Measurements from ENCODE around the gene USP6NL.

Gene USP6NL

GRCh38 chr10:11570751-11571150 lies 40.7 kb downstream of the USP6NL start:
- H3K4me3 ChIP-seq (ENCODE audit: control insufficient read depth, low read depth, low read length): no peak overlapping the region
- TF ChIP-seq, protein P1, sequence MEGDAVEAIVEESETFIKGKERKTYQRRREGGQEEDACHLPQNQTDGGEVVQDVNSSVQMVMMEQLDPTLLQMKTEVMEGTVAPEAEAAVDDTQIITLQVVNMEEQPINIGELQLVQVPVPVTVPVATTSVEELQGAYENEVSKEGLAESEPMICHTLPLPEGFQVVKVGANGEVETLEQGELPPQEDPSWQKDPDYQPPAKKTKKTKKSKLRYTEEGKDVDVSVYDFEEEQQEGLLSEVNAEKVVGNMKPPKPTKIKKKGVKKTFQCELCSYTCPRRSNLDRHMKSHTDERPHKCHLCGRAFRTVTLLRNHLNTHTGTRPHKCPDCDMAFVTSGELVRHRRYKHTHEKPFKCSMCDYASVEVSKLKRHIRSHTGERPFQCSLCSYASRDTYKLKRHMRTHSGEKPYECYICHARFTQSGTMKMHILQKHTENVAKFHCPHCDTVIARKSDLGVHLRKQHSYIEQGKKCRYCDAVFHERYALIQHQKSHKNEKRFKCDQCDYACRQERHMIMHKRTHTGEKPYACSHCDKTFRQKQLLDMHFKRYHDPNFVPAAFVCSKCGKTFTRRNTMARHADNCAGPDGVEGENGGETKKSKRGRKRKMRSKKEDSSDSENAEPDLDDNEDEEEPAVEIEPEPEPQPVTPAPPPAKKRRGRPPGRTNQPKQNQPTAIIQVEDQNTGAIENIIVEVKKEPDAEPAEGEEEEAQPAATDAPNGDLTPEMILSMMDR (conservative IDR thresholded peaks at IDR 0.05; ENCODE audit: control insufficient read depth, insufficient read depth, low read depth, low read length): no peak
- DNase-seq (ENCODE audit: low read depth): no peak

- TF ChIP-seq, protein P1 (conservative IDR thresholded peaks at IDR 0.05; ENCODE audit: control insufficient read depth, insufficient read depth, low read depth, low read length): no peak
- DNase-seq (ENCODE audit: low read depth): no peak
- H3K4me3 ChIP-seq (ENCODE audit: control insufficient read depth, low read depth, low read length): no peak overlapping the region
These were observed 42.0 kb downstream of the USP6NL start for GRCh38 chr10:11569471-11569870.

DNA sequence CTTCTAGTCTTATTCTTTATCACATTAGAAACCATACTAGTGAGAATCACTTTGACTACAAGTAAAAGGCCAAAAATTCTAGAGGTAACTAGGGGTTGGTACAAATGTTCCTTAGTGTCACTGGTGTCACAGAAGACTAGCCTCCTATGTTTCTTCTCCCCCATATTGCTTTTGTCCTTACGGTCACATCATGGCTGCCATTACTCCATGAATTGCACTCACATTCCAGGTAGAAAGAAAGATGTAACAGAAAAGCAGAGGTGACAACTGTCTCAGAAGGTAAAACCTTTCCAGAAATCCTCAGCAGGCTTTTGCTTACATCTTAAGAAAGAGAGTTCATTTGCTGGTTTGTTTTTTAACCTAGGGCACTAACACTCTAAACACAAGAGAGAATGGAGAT lies 42.9 kb downstream of the USP6NL start:
- H3K4me3 ChIP-seq (ENCODE audit: control insufficient read depth, low read depth, low read length): no peak overlapping the region
- TF ChIP-seq, protein P1 (conservative IDR thresholded peaks at IDR 0.05; ENCODE audit: control insufficient read depth, insufficient read depth, low read depth, low read length): no peak
- no peak for DNase-seq (ENCODE audit: low read depth)

GRCh38 chr10:11564741-11565140 lies 46.7 kb downstream of the USP6NL start:
- no peak overlapping the region for H3K4me3 ChIP-seq (ENCODE audit: control insufficient read depth, low read depth, low read length)
- TF ChIP-seq, protein P1 (conservative IDR thresholded peaks at IDR 0.05; ENCODE audit: control insufficient read depth, insufficient read depth, low read depth, low read length): no peak
- DNase-seq (ENCODE audit: low read depth): no peak

DNA sequence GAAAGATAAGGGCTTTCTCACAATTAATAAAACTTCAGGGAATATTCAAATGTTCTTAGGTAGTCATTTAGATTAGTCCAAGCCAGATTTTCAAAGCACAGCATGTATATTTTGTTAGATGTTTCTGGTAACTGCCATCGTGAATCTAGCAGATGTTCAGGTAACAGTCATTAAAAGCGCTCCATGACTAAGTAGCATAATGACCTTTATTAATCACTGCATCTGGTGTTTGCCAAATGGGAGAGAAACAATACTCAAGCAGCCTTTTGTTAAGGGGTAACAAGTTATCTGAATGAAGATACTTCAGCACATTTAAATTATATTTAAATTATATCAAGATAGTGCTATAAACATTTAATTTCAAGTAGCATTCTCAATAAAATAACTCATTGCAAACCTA lies 47.5 kb downstream of the USP6NL start:
- TF ChIP-seq, protein P1 (conservative IDR thresholded peaks at IDR 0.05; ENCODE audit: control insufficient read depth, insufficient read depth, low read depth, low read length): no peak
- no peak overlapping the region for H3K4me3 ChIP-seq (ENCODE audit: control insufficient read depth, low read depth, low read length)
- peak; percentile 30 for DNase-seq (ENCODE audit: low read depth)

- H3K4me3 ChIP-seq (ENCODE audit: control insufficient read depth, low read depth, low read length): no peak overlapping the region
- TF ChIP-seq, protein P1 (conservative IDR thresholded peaks at IDR 0.05; ENCODE audit: control insufficient read depth, insufficient read depth, low read depth, low read length): no peak
- DNase-seq (ENCODE audit: low read depth): no peak
These were observed 48.6 kb downstream of the USP6NL start for GRCh38 chr10:11562888-11563287.

DNA sequence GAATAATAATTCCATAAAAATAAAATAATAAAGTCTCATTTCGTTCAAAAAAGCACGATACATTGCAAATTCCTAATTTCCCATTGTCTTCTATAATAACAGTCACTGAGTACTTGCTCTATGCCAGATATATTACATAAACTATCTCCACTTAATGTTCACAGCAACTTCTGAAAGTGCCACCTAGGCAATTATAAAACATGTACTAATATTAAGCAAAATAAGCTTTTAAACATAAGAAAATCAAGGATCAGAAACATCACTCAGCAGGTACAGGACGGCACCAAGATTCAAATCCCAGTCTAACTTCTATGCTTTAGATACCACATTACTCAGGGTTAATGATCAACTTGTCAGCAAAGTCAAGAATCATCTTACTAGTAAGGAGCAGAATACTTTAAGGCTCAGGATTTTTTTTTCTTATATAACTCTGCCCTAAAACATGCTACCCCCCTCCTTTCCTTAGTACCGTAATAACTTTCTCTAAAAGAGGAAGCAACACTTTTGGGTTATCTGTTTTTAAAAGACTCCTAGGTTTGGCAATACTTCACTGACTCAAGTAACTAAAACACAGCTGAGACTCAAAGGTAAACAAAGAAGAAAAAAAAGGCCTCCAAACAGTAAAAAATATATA lies 51.3 kb downstream of the USP6NL start:
- no peak overlapping the region for H3K4me3 ChIP-seq (ENCODE audit: control insufficient read depth, low read depth, low read length)
- no peak for DNase-seq (ENCODE audit: low read depth)
- TF ChIP-seq, protein P1 (conservative IDR thresholded peaks at IDR 0.05; ENCODE audit: control insufficient read depth, insufficient read depth, low read depth, low read length): no peak

Measured in fibroblast of mammary gland (primary cell).